ENCODE data around the gene GPAM.

The GPAM gene

DNA sequence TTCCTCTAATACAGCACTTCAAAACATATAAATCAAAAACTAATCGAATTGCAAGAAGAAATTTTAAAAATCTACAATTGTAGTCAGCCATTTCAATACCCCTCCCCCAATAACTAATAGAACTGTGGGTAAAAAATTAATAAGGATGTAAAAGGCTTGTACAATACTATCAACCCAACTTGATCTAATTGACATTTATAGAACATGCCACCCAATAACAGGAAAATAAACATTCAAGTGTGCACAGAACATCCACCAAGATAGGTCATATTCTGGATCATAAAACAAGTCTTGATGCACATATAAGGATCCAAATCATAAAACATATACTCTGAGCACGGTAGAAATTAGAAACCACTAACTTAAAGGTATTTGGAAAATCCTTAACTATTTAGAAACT lies 4.0 kb upstream of the GPAM start:
- Histone ChIP-seq H3K4me3 (no peak overlapping the region), H3K27ac (no peak overlapping the region)

DNA sequence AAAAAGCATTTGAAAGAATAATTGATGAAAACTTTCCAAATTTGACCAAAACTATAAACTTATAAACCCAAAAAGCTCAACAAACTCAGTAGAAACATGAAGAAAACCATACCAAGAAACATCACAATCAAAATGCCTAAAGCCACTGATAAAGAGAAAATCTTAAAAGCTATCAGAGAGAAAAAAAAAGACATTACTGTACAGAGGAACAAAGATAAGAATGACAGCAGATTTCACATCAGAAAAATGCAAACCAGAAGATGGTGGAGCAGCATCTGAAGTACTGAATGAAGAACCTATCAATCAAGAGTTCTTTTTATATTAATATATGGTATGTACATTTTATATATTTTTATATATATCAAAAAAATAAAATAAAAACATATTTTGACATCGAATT lies 2.4 kb upstream of the GPAM start:
- Histone ChIP-seq H3K4me3 (no peak overlapping the region), H3K27ac (no peak overlapping the region)

DNA sequence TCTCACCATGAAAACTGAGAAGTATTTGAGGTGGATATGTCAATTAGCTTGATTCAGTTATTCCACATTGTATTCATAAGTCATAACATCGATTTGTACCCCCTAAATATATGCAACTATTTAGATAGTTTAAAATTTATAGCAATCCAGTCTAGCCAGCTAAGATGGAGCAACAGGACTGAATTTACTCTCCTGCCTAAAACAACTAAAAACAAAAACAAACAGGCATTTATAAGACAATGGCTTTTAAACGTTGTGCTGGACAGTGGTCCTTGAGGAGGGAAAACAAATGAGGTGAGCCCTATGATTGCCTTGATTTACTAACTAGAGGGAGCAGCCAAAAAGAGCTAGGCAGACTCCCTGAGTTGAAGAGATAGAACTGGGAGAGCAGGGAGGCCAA lies 814 bp upstream of the GPAM start:
- Histone ChIP-seq H3K4me3 (peak overlapping the region in 4 of 7 experiments; percentile 62 to 90 (median 74)), H3K27ac (peak overlapping the region in 9 of 21 experiments; percentile 70 to 86 (median 82))

DNA sequence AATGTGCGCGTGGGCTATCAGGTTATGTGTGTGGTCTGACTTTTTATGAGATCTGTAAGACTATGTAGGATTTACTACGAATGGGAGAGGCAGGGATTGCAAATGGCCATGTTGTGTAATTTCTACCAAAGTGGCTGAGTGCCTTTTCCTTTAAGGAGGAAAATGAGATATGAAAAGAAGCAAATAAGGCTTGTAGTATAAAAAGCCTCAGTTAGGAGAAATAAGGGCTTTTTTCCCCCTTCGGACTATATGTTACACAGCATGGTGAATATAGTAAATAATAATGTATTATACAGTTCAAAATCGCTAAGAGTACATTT lies 447 bp upstream of the GPAM start:
- H3K27ac ChIP-seq, result peak overlapping the region in 20 of 21 experiments; percentile 28 to 86 (median 77)

DNA sequence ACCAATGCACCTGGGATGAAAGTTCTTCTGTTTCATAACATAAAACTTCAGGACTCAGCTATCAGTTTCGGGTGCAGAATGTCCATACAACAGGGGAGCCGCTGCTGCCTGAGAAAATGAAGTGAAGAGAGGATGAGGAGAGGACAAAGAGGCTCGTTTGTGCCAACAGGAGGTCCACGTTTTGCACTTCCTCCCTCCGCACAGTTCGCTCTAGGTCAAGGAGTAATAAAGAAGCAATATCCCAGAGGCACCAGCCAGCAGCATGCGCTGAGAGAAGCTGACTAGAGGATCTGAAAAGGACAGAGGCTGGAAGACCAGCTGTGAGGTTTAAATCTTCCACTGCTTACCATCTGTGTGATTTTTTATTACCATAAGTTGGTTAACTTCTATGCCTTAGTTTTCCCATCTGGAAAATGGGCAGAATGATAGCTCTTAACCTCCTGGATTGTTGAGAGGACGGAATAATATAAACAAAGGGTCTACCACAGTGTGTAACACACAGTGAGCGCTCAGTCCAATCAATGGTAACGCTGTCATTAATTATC lies 709 bp downstream of the GPAM start:
- Histone ChIP-seq H3K4me3 (peak overlapping the region; percentile 62 to 90 (median 78)), H3K27ac (peak overlapping the region in 18 of 21 experiments; percentile 28 to 86 (median 78))

More for the DNA sequence above, 447 bp upstream of the GPAM start:
- peak overlapping the region; percentile 62 to 90 (median 78) for H3K4me3 ChIP-seq

DNA sequence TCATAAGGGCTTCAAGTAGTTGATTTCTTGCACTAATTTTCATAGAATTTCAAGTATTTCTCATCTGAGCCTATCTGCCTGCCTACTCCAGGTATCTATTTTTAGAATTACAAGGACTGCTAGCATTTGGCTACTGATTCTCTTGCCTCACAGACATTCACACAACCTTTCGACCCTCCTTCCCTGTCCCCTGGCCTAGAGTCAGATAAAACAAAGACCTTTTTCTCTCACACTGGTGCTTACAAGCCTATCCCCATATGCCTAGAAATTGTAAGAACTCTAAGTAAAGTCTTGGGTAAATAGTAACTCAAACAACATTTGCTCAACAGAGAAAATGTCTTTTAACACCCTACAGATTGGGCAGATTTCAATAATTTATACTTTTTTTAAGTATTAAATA lies 6.3 kb downstream of the GPAM start:
- Histone ChIP-seq H3K4me3 (no peak overlapping the region), H3K27ac (no peak overlapping the region)

DNA sequence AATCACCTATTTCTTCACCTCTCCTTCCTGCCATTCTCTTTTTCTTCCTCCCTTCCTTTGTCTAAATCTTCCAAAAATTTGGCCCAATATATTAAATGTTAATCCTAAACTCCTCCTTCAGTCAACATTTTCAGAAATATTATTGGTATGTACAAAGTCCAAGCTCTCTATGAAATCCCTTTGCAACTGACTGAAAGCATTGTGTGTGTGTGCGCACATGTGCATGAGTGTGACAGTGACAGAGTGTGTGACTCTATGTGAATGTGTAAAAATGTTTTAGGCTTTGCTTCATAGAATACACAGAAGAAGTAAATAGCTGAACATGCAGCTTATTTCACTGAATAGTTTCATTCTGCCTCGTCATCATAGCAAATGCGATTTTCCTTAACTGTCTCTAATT lies 7.0 kb downstream of the GPAM start:
- no peak overlapping the region for H3K27ac ChIP-seq
- no peak overlapping the region for H3K4me3 ChIP-seq

DNA sequence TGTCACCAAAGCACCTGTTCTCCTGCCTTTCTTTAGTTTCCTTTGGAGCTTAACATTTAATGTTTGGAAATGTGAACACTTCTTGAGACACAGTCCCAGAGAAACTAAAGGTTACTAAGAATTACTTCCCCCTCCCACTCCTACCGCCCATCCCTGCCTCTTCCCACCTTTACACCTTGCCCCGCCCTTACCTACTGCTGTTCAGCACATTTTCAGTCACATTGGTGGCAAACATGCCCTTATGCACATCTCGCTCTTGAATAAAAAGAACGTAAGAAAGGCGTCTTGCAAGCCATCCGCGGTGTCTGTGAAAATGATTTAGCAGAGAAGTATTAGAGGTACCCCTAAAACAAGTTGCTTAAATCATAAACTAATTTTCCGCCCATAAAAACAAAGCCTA lies 8.2 kb downstream of the GPAM start:
- H3K27ac ChIP-seq, result no peak overlapping the region

DNA sequence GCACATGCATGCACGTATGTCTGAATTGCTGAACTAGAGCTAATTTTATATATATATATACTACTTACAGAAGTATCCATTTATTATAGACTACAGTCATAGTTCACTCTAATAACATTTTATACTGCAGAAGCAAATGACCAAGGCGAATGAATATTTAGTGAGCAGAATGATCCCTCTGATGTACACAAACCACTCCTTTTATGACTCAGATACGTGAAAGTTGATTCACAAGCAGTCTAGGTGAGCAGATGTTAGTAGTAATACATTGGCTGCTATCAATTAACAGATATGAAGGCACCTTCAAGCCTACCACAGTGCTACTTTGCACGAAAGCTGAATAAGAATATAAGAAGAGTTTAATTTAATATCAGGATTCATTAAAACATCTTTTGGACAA lies 10.4 kb downstream of the GPAM start:
- no peak overlapping the region for H3K27ac ChIP-seq

More for the DNA sequence above, 8.2 kb downstream of the GPAM start:
- H3K4me3 ChIP-seq, result no peak overlapping the region

DNA sequence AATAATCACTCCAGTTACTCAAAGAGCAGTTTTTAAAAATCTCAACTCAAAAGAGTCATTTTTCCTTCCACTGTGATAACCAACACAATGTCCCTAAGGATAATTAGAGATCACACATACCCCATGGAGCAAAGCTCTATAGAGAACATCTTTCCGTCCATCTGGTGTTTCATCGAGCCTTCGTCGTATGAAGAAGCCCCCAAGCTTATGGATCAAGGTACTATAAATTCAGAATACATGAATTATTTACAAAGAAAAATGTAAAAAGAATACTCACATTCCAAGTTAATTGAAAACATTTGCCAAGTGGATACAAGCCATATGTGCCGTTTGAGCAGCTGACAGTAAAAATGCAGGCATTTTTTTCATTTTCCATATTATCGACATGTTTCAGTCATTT lies 14.8 kb downstream of the GPAM start:
- Histone ChIP-seq H3K4me3 (no peak overlapping the region), H3K27ac (no peak overlapping the region)

More for the DNA sequence above, 10.4 kb downstream of the GPAM start:
- H3K4me3 ChIP-seq, result no peak overlapping the region

DNA sequence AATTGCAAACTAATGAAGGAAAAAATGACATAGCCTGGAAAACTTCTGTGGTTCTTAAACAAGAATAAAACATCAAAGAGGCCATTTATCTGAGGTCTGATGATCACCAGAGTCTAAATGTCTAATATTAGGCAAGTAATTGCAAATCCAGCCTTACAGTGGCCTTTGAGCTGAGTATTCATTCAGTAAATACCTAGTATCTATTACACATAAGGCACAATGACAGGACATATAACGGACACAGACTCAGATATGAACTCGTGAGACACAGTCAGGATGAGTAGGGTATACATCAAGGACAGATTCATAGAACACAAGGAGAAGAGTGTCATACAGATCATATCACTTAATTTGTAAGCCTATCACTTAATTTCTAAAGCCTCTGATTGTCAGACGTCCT lies 16.8 kb downstream of the GPAM start:
- Histone ChIP-seq H3K4me3 (no peak overlapping the region), H3K27ac (no peak overlapping the region)

DNA sequence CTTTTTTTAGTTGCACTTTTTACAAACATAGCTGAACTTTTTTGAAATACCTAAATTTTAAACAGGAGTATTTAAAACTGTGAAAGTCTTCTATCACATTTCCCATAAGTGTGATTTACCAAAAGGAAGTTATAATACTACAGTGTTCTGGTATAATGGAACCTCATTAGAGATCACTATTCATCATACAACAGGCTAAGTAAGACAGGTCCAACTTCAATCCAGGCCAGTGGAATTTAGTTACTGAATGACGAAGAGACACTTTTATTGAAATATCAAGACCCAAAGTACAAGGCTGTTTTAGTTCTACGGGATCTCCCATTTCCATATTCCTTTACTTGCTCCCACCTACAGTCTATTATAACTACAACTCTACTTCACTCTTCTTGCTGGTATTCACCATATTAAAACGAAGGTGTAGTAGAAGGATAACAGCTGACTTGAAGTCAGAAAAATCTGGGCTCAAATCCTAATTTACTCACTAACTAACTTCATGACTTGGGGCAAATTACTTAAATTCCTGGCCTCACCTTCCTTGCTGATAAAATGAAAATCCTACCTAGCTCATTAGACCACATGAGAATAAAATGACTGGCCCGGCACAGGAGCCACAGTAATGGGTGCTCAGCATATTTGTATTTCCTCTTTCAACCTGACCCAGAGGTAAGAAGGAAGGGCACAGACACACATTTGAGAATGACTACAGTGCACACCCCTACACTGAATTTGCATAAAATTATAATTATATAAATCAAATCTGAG lies 21.6 kb downstream of the GPAM start:
- Histone ChIP-seq H3K27ac (no peak overlapping the region), H3K4me3 (no peak overlapping the region)

DNA sequence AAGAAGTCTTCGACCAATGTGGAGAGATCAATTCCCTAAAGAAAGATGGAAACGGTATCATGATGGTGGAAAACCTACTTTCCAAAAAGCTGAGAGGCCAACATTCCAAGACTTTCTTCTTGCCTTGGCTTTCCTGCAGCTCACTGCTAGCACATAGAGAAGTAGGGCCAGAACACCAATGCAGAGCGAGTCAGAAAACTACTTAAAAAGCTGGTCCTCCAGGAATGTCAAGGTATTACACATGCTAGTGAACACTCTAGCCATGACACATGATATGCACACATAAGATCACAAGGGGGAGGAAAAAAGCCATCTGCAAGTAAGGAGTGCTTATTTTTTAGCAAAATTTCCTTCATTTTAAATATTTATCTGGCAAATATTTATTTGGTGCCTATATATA lies 22.7 kb downstream of the GPAM start:
- H3K4me3 ChIP-seq, result no peak overlapping the region
- H3K27ac ChIP-seq, result no peak overlapping the region

DNA sequence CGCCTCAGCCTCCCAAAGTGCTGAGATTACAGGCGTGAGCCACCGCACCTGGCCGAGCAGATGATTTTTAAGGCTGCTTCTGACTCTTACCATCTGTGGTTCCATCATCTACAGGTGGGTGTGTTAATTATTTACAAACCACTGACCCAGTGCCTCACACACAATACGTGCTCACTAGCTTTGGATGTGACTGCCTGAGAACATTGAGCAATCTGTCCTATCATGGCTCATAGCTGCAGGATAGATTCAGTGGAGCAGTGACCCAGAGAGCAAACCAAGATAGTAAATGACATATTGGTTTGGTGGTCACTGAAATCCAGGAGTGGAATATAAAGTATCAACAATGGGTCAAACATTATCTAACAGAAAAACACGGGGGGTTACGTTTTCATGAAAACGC lies 24.1 kb downstream of the GPAM start:
- Histone ChIP-seq H3K4me3 (no peak overlapping the region), H3K27ac (no peak overlapping the region)

DNA sequence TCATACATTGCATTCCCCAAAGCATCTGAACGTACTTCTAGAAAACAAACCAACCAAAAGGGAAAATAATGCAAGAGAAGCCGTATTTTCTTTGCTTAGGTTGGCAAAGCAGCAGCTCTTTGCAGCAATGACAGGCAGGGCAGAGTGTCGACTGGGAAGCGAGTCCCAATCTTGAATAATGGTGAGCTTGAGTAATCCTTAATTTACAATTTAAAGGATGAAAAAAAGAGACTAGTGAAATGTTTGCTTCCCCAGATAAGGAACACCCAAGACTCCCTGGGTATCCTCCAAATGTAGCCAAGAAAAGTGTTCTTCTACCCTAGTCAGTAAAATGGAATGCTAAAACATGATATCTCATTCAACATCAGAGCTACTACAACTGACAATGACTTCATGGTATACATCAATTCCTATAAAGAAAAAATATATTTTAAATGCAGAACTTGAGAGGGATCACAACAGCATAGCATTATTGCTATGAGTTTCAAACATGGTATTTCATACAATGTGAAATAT lies 32.0 kb downstream of the GPAM start:
- H3K4me3 ChIP-seq, result no peak overlapping the region

DNA sequence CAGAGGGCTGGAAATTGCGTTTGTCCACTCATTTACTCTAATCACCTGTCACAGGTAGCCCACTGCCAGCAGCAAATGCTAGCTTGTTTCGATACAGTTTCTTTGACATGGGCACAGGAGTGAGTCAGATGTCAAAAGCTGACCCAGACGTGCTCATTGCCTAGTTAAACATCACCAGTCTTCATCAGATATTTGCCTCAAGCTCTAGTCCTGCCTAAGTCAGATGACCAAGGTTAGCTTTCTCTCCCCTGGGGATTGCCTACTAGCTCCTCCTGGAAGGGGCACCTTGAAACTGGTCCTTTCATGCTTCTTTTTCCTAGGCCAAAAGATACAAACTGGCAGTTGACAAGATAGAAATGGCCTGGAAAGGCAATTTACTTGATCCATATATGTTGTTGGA lies 35.2 kb downstream of the GPAM start:
- H3K27ac ChIP-seq, result no peak overlapping the region
- H3K4me3 ChIP-seq, result no peak overlapping the region

More for the DNA sequence above, 32.0 kb downstream of the GPAM start:
- H3K27ac ChIP-seq, result no peak overlapping the region

DNA sequence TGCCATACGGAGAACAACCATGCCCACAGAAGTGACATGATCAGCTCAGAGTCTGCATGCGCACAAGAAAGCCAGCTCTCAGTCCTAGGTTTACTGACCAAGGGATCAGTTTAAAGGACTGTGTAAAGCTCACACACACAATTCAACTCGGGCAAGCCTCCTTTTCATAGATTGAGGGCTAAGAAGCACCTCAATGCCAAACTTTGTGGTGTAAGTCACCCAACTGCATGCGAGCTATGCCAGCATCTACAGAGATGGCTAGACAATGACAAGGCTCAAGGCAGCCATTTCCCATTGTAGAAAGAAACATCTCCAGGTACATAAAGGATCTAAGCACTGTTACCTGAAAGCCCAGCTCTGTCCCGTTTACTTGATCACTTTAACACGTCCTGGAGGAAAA lies 36.8 kb downstream of the GPAM start:
- no peak overlapping the region for H3K27ac ChIP-seq
- no peak overlapping the region for H3K4me3 ChIP-seq

DNA sequence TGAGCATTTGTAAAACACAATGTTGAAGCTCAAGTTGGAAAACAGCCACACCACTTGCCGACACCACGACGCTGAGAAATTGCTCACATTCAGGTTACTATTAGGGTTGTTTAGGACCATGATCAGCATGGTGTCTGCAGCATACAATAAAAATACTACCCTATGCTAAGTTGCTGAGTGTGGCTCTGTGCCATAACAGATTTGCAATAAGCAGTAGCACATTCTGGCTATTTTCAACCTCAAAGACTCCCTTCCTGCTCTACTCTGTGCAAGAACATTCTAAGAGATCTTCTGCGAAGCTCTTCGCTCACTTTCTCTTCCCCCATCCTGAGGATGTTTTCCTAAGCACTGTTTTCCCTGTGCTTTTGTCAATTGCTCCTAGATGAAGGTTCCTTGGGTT lies 38.3 kb downstream of the GPAM start:
- no peak overlapping the region for H3K27ac ChIP-seq
- no peak overlapping the region for H3K4me3 ChIP-seq

DNA sequence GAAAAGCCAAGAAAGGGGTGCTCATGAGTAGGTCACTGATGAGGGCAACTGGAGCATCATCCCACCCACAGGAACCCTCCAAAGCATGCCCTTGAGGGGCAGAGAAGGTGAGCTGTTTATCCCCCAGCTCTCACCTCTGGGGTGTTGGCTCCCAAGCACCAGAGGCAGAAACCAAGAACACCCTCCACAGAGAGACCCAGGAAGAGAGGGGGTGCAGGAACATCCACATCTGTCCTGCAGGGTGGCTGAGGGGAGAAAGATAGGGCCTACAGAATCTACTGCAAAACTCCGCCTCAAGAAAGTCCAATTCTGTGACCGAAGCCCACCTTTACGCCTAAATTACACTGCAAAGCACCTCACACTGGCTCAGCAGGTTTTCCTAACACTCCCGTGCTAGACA lies 40.1 kb downstream of the GPAM start:
- Histone ChIP-seq H3K27ac (no peak overlapping the region), H3K4me3 (no peak overlapping the region)

DNA sequence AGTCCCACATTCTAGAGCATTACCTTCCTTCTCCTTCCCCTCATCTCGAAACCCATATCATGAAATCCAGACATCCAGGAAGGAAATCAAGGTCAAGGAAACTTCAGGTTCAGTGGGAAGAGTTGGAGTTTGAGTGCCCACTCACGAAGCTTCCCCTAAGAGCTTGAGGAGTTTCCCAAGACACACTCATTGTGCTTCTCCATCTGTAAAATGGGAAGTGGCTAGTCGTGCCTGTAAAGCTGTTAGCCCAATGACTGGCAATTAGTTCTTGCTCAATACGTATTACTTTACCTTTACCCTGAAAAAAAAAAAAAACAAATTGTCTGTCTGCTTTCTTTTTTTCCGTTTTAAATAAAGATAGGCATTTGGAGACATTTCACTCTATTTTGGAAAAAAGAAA lies 42.3 kb downstream of the GPAM start:
- Histone ChIP-seq H3K4me3 (no peak overlapping the region), H3K27ac (no peak overlapping the region)

DNA sequence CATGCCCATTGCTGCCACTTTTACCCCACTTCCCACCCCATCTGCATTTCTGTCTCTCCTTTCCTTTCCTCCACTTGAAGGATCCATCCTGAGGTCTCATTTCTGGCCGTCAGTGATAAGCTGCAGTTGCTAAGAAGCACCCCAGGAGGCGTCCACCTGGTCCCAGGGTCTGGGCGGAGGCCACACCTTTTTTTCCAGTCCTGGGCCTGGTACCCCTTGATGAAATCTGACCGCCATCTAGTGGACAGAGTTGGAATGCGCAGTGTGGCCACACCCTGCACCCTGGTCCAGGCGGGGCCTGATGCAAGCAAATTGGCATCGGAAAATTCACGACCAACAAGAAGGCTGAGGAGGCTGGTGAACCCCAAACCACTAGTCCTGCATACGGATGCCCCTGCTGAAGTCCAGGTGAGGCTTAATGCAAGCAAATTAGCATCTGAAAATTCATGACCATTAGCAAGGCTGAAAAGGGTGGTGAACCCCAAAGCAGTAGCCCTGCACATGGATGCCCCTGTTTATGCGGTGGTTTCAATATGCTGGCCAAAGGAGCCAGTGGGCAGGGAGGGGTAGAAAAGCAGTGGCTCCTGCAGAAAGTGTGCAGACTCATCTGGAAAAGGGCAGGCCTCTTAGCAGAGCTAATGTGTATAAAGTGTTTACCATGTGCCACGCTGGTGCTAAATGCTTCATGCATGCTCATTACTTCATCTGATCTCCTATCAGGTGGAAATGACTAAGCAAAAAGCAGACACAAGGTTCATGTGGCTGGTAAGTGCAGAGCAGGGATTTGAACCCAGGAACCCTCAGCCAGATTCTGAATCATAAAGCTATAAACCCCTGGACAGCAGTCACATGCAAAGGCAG lies 43.2 kb downstream of the GPAM start:
- no peak overlapping the region for H3K4me3 ChIP-seq

More for the DNA sequence above, 43.2 kb downstream of the GPAM start:
- no peak overlapping the region for H3K27ac ChIP-seq

All from skin epidermis (tissue), 12 donors.